ENCODE data around the gene PRSS50.
"Not testable (repeated sequence)": the region's sequence is repeated elsewhere in the genome, so short reads cannot be mapped to it uniquely, and the experiment has no call there.

The PRSS50 gene

DNA sequence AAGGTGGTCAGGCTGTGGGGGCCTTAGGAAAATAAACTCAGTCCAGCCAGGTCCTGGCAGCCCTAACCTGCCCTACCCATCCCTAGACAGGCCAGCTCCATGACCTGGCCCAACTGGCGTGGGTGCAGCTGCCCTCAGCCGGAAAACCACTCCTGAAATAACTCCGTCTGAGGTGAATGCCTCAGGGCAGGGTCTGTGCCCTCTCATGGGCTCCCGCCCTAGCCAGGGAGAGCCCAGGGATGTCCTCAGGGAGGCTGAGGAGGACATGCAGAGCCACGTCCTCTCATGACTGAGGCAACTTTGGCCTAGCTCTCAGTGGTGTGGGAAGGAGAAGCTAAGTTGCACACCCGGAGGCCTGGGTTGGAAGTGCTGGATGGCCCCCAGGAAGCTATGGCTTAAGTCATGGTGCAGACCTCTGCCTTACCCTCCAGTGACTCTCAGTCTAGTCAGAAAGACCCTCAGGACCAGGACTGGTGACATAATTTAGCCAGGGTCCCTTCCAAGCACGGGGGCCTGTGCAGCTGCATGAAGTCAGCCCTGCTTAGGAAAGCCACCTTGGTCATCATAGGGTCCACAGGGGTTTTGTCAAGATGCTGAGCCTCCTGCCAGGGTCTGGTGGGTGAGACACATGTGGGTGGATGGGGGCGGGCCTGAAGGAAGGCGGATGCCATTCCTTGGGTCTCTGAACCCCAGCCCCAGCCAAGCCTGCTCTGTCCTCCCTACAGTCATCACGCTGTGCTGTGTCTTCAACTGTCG lies 9.1 kb downstream of the PRSS50 start:
- Histone ChIP-seq H3K4me3 (ENCODE audit: extremely low read depth, insufficient read depth, low read length, poor library complexity, severe bottlenecking) (no peak overlapping the region), H3K4me1 (ENCODE audit: control insufficient read depth, insufficient read depth, low read length, poor library complexity, severe bottlenecking) (peaks cover 20% of the 10 kb centered on the region), H3K9me3 (ENCODE audit: control insufficient read depth, low read length) (no peaks in the 10 kb centered on the region), H3K36me3 (ENCODE audit: control insufficient read depth, insufficient read depth, low read length) (no peaks in the 10 kb centered on the region), H3K27ac (ENCODE audit: low read depth, low read length, severe bottlenecking) (no peak overlapping the region)
- 95 to 96% methylated on average over 9 to 11 of the region's 11 CpGs for WGBS, 2 experiments (ENCODE audit: insufficient coverage in 2 of 2)

DNA sequence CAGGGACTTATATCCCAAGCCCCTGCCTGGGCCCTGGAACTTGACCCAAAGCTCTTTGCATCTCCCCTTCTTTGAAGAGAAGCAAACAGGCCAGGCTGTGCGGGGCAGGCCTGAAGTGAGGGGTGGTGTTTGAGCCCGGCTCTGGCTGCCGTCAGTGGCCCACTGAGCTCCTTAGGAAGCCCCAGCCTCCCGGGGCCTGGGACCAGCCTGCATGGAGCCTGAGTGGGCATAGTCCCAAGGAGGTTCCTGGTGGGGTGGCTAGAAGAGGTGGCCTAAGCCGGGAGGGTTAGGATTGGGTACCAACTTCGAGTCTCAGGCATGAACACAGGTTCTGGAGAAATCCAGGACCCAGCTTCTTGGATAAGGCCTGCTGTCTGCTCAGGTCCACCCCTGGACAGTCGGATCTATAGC lies 10.1 kb downstream of the PRSS50 start:
- 87 to 95% methylated on average over 4 to 5 of the region's 7 CpGs for WGBS, 2 experiments (ENCODE audit: insufficient coverage in 2 of 2)
- no peak overlapping the region for H3K4me3 ChIP-seq (ENCODE audit: extremely low read depth, insufficient read depth, low read length, poor library complexity, severe bottlenecking)
- H3K27ac ChIP-seq (ENCODE audit: low read depth, low read length, severe bottlenecking) = no peak overlapping the region
- H3K9me3 ChIP-seq (ENCODE audit: control insufficient read depth, low read length) = no peaks in the 10 kb centered on the region
- no peaks in the 10 kb centered on the region for H3K36me3 ChIP-seq (ENCODE audit: control insufficient read depth, insufficient read depth, low read length)
- peaks cover 20% of the 10 kb centered on the region for H3K4me1 ChIP-seq (ENCODE audit: control insufficient read depth, insufficient read depth, low read length, poor library complexity, severe bottlenecking)

DNA sequence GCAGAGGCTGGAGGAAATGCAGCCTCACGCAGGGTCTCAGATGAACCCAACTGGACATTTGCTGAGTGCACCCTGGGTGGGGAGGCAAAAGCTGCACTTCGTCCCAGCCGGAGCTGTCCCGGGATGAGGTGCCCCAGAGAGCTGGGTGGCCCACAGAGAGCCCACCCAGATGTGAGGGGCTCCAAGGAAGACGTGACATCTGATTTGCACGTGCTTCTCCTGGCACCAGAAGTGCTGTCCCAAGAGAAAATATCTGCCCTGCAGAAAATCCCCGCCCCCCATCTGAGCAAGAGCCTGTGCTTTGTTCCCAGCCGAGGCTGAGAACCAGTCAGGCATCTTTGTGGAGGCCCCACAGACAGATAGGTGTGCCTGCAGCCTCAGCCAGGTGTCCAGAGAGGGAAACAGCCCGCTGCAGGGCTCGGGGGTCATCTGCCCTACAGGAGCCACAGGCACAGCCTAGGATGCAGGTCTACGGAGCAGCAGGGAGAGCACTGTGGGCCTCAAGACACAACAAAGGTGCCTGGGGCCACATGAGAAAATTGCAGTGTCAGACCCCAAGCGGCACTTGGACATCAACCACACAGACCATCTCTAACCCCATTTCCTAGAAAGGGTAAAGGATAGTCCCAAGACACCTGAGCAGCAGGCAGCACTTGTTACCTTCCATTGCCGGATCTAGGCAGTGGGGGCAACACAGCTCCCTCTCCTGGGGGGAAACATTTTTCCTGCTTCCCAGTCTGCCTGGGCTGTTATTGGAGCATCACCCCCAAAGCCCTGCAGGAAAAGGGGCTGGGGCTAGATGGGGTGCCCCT lies 10.7 kb downstream of the PRSS50 start:
- Histone ChIP-seq H3K9me3 (ENCODE audit: control insufficient read depth, low read length) (no peaks in the 10 kb centered on the region), H3K4me3 (ENCODE audit: extremely low read depth, insufficient read depth, low read length, poor library complexity, severe bottlenecking) (no peak overlapping the region), H3K36me3 (ENCODE audit: control insufficient read depth, insufficient read depth, low read length) (no peaks in the 10 kb centered on the region), H3K4me1 (ENCODE audit: control insufficient read depth, insufficient read depth, low read length, poor library complexity, severe bottlenecking) (peaks cover 20% of the 10 kb centered on the region), H3K27ac (ENCODE audit: low read depth, low read length, severe bottlenecking) (peak overlapping the region; percentile 71)
- 82 to 90% methylated on average over 13 of the region's 13 CpGs for WGBS, 2 experiments (ENCODE audit: insufficient coverage in 2 of 2)

DNA sequence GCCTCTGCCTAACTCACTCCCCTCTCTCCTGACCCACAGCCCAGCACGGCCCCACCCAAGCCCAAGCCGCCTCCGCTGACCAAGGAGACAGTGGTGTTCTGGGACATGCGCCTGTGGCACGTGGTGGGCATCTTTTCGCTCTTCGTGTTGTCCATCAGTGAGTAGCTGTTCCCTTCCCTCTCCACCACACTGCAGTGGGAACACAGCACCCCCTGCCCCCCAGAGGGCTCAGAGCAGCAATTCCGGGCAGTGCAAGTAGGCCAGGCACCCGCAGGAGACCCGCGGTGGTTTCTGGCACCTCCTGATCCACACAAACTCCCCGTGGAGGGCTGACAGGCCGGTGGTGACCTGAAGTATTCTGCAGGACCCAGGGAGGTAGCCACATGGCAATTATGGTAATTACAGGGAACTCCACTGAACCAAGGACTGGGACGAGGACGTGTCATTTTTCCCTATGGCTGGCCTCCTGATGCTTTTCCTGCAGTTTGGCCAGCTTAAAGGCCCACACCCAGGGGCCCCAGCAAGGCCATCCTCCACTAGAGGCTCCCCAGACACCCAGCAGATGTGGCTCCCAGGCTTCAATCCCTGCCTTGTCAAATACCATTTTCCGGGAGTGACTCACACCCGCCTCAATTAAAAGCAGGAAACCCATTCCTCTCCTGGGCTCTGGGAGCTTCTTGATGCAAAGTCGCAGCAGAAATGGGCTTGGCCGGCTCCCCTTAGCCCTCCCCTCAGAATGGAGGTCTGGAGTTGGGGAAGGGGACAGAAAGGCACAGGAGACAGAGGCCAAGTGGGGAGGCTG lies 11.7 kb downstream of the PRSS50 start:
- Histone ChIP-seq H3K4me3 (ENCODE audit: extremely low read depth, insufficient read depth, low read length, poor library complexity, severe bottlenecking) (no peak overlapping the region), H3K9me3 (ENCODE audit: control insufficient read depth, low read length) (no peaks in the 10 kb centered on the region), H3K36me3 (ENCODE audit: control insufficient read depth, insufficient read depth, low read length) (no peaks in the 10 kb centered on the region), H3K4me1 (ENCODE audit: control insufficient read depth, insufficient read depth, low read length, poor library complexity, severe bottlenecking) (peaks cover 27% of the 10 kb centered on the region), H3K27ac (ENCODE audit: low read depth, low read length, severe bottlenecking) (peak overlapping the region; percentile 71)
- 70 to 75% methylated on average over 17 to 18 of the region's 19 CpGs for WGBS, 2 experiments (ENCODE audit: insufficient coverage in 2 of 2)

DNA sequence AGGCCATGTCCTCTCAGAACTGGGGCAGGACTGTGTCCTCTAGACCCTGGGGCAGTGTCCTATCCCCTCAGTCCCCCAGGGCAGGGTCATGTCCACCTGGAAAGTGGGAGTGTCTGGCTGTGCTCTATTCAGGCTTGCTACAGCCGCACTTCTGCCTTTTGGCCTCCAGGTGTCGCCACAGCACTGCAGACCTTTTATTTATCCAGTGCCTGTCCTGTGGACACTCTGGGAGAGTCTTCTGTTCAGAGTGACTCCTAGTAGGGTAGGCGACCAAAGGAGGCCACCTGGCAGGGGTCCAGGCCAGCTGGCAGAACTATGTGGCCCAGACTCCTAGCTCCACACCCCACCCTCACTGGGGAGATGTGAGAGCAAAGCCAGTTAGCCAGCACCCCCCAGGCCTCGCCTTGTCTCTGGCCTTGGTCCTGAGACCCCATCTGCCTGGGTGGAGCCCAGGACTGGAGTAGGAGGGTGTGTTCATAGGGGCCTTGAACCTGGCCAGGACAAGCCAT lies 12.6 kb downstream of the PRSS50 start:
- H3K27ac ChIP-seq (ENCODE audit: low read depth, low read length, severe bottlenecking) = no peak overlapping the region
- no peaks in the 10 kb centered on the region for H3K36me3 ChIP-seq (ENCODE audit: control insufficient read depth, insufficient read depth, low read length)
- H3K4me1 ChIP-seq (ENCODE audit: control insufficient read depth, insufficient read depth, low read length, poor library complexity, severe bottlenecking) = peaks cover 29% of the 10 kb centered on the region
- H3K9me3 ChIP-seq (ENCODE audit: control insufficient read depth, low read length) = no peaks in the 10 kb centered on the region
- WGBS, 2 experiments (ENCODE audit: insufficient coverage in 2 of 2) = 0 to 25% methylated on average over 1 to 4 of the region's 4 CpGs
- no peak overlapping the region for H3K4me3 ChIP-seq (ENCODE audit: extremely low read depth, insufficient read depth, low read length, poor library complexity, severe bottlenecking)

DNA sequence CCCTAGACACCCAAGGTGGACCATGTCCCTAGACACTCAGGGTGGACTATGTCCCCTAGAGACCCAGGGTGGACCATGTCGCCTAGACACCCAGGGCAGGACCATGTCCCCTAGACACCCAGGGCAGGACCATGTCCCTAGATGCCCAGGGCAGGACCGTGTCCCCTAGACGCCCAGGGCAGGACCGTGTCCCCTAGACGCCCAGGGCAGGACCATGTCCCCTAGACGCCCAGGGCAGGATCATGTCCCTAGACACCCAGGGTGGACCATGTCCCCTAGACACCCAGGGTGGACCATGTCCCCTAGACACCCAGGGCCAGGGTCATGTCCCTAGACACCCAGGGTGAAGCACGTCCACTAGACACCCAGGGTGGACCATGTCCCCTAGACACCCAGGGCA lies 13.3 kb downstream of the PRSS50 start:
- H3K4me3 ChIP-seq (ENCODE audit: extremely low read depth, insufficient read depth, low read length, poor library complexity, severe bottlenecking); H3K27ac ChIP-seq (ENCODE audit: low read depth, low read length, severe bottlenecking); H3K9me3 ChIP-seq (ENCODE audit: control insufficient read depth, low read length); H3K36me3 ChIP-seq (ENCODE audit: control insufficient read depth, insufficient read depth, low read length): not testable (repeated sequence)
- 35 to 59% methylated on average over 6 to 7 of the region's 7 CpGs for WGBS, 2 experiments (ENCODE audit: insufficient coverage in 2 of 2)
- H3K4me1 ChIP-seq (ENCODE audit: control insufficient read depth, insufficient read depth, low read length, poor library complexity, severe bottlenecking) = peaks cover 32% of the 10 kb centered on the region

DNA sequence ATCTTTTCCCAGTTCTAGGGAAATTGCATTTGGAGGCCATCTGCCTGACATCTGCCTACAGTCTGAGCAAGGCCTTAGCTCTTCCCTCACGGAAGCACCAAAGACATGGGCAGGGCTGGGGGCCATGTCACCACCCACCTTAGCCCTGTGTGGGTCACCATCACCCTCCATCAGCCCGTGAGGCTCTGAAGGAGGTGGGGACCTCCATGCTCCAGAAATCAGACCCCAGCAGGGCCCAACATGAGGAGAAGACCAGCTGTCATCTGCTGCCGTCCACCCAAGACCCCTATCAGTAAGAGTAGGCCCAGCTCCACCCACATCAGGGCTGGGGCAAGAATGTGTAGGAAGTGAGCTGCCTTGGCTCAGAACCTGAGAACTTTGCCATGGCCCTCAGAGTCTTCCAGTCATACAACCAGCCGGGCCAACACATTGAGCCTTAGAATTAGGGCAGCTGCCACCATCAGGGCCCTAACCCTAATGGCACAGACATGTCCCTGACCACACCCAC lies 14.6 kb downstream of the PRSS50 start:
- Histone ChIP-seq H3K27ac (ENCODE audit: low read depth, low read length, severe bottlenecking) (no peak overlapping the region), H3K4me3 (ENCODE audit: extremely low read depth, insufficient read depth, low read length, poor library complexity, severe bottlenecking) (no peak overlapping the region), H3K9me3 (ENCODE audit: control insufficient read depth, low read length) (no peaks in the 10 kb centered on the region), H3K36me3 (ENCODE audit: control insufficient read depth, insufficient read depth, low read length) (no peaks in the 10 kb centered on the region), H3K4me1 (ENCODE audit: control insufficient read depth, insufficient read depth, low read length, poor library complexity, severe bottlenecking) (peaks cover 32% of the 10 kb centered on the region)
- 83 to 96% methylated on average over 3 of the region's 4 CpGs for WGBS, 2 experiments (ENCODE audit: insufficient coverage in 2 of 2)

DNA sequence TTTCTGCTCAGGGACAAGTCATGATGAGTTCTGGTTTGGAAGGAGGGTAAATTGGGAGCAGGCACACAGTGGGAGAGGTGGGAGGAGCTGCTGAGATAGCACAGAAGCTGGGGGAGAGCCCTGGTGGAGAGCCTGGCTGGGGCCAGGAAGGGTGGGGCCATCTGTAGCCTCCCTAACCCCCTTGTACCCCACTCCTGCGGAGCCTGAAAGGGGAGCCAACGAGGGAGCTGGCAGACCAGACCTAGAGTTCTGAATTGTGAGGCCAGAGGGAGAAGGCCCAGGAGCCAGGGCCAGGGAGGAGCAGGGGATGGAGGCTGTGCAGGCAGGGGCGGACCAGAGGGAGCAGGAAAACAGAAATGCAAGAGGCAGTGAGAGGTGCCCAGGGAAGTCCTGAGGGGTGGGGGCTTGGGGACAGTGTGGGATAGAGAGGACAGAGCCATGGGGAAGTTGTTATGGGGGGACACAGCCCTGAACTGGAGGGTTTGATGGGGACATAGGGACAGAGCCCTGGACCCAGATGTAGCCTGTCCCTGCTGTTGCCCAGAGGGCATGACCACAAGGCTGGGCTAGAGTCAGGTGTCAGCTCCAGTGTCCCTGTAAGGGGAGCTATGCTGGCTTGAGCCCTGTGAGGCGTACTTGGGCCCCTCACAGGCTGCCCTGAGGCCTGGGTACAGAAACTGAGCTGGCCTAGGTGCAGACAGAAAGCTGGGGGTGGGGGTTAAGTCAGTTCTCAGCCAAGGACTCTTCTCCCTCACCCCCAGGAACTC lies 15.2 kb downstream of the PRSS50 start:
- 82 to 97% methylated on average over 2 to 4 of the region's 4 CpGs for WGBS, 2 experiments (ENCODE audit: insufficient coverage in 2 of 2)
- Histone ChIP-seq H3K27ac (ENCODE audit: low read depth, low read length, severe bottlenecking) (no peak overlapping the region), H3K4me3 (ENCODE audit: extremely low read depth, insufficient read depth, low read length, poor library complexity, severe bottlenecking) (no peak overlapping the region), H3K36me3 (ENCODE audit: control insufficient read depth, insufficient read depth, low read length) (no peaks in the 10 kb centered on the region), H3K9me3 (ENCODE audit: control insufficient read depth, low read length) (no peaks in the 10 kb centered on the region), H3K4me1 (ENCODE audit: control insufficient read depth, insufficient read depth, low read length, poor library complexity, severe bottlenecking) (peaks cover 31% of the 10 kb centered on the region)

DNA sequence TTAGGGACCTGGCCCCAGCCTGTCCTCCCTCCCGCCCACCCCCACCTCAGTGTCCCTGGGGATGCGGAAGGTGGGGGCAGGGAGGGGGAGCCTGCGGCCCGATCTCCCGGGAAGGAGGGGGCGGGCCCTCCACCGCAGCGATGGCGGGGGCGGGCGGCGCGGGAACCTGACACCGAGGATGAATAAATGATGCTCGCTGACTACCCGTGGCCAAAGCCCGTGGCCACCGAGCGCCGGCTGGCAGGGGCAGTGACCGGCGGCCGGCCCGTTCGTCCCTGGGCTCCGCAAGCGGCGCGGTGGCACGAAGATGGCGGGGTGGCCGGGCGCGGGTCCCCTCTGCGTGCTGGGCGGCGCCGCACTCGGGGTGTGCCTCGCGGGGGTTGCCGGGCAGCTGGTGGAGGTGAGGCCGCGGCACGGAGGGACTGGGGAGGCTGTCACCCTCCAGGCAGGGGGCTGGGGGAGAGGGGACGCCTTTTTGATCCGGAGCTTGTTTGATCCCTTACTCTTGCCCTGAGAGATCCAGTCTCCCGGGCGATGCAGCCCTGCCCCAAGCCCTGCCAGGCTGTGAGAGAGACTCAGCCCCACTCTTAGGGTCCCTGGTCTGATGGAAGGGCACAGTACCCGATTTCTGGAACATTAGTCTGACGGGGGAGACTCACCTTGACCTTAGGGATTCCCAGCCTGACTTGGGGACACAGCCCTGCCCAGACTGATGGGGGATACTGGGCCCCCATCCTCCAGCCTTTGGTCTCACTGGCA lies 16.3 kb downstream of the PRSS50 start, which contains the start of gene TMIE:
Gene TMIE, plus strand, starts transcription at position 212 of the 759 bp plus-strand sequence. Its CDS starts 96 bp downstream, at position 308.
- Histone ChIP-seq H3K27ac (ENCODE audit: low read depth, low read length, severe bottlenecking) (no peak within 1 kb of the TSS), H3K36me3 (ENCODE audit: control insufficient read depth, insufficient read depth, low read length) (no peaks in the 10 kb centered on the region), H3K4me1 (ENCODE audit: control insufficient read depth, insufficient read depth, low read length, poor library complexity, severe bottlenecking) (peaks cover 27% of the 10 kb centered on the region), H3K9me3 (ENCODE audit: control insufficient read depth, low read length) (no peaks in the 10 kb centered on the region), H3K4me3 (ENCODE audit: extremely low read depth, insufficient read depth, low read length, poor library complexity, severe bottlenecking) (peak within 1 kb of the TSS; percentile 19)
- WGBS, 2 experiments (ENCODE audit: insufficient coverage in 2 of 2) = 18 to 19% methylated on average over 35 to 40 of the region's 51 CpGs
